Stromal cell of bone marrow (primary cell): ENCODE measurements around the gene ADCY1.

Experiments used
- DNase-seq: peaks from one replicate; pipeline ENCODE4 v3.0.0-alpha.2; 2012; ENCODE audit warnings: low read depth

ADCY1 gene

GRCh38 chr7:45695249-45695995 is 121.3 kb downstream of the ADCY1 start:
- no peak for DNase-seq

GRCh38 chr7:45696476-45696875 is 122.3 kb downstream of the ADCY1 start:
- no peak for DNase-seq

GRCh38 chr7:45697576-45698136 is 123.5 kb downstream of the ADCY1 start:
- DNase-seq, result peak; percentile 9

DNA sequence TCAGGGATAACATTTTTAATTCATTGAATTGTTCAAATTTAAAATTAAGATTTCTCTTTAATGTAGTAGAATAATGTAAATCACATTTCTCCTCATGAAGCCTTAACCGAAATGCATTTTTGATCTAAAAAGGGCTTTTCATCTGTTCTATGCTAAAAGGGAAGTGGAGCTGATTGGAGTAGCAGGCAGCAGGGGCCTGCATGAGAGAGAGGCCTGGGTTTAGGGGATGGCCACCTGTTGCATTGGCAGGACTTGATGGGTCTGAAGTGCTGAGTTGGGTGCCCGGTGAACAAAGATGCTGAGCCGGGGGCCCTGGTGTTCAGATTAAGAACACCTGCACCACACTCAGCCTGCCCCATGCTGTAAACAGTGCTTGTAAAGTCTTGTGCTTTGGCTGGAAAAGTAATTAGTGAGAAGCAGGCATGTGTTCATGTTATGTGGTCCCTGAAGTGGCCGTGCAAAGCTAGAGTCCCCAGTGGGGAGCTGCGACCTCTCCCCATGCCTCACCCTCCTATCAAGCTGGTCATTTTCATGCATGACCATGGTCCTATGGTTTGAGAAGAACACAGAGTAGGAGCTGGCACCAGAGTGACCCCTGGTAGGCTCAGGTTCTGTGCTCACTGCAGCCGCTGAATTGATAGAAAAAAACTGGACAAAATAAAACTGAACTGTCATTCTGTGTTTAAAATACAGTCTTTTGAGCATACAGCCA is 124.3 kb downstream of the ADCY1 start:
- no peak for DNase-seq

DNA sequence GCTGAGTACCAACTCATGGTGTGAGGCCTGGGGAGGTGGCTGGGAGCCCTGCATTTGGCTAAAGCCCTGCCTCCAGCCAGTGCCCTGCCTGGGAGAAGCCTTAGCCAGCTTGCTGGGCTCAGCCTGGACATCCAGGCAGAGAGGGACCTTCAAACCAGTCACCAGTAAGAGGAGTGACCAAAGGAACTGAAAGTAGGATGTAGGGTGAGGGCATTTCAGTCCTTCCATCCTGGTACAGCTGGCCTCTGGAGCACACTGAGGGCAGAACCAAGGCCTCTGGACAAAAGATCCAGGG is 124.8 kb downstream of the ADCY1 start:
- no peak for DNase-seq

DNA sequence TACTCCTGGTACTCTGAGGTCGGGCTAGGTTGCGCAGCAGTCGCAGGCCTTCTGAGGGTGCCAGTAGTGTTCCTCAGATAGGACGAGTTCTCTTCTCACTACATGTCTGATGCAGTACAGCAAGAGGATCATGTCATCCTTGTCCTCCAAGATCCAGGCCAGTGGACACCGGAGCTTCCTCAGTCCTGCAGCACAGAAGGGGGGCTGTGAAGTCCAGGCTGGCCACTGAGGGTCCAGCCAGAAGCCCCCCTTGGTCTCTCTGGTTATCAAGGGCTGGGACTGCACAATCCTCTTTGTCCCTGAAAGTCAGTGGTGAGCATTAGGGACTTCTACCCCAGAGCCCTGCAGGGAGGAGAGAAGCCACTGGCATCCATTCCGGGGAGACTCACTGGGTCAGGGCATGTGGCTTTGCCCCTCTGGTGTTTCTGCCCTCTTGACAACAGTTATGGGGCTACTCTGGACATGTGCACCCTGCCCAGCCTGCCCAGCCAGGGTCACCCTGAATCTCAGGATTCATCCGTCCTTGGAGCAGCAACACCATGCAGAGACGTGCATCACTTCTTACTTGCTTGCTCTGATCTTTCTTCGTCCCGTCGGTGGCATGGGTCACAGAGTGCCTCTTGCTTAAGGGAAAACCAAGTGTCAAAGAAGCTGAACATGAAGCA is 125.7 kb downstream of the ADCY1 start:
- DNase-seq, result no peak

DNA sequence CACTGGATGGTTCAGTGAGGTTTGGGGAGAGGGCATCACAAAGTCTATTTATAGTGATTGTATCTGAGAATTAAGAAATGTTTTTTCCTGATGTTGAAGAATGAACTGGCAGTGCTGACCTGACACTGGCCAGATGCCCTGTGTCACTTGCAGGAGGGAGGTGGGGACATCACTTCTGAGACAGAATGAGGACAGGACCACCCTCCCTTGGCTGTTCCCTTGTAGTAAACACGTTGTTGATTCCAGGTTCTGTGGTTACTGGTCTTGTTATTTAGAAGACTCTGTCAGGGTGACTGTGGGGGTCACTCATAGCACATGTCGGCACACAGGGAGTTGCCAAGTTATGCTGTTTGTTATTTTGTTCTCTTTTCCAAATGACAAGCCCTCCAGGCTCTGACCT is 126.4 kb downstream of the ADCY1 start:
- no peak for DNase-seq

GRCh38 chr7:45701701-45702510 is 127.7 kb downstream of the ADCY1 start:
- no peak for DNase-seq

DNA sequence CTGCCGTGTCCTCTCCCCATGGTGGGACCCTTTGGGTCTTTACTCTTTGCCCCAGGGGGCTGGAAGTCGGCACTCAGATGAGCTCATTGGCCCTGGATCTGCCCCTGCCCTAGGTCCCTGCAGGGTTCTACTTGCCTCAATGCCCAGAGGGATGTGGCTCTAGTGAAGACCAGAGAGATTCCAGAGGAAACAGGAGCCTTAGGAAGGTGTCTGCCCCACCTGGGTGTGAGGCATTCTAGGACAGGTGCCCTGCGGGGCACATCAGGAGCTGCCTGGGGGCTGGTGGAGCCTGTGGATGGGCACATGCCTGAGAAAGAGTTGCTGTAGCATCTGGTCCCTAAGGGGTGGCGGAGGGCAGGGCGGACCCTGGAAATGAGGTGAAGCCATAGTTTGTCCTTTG is 128.6 kb downstream of the ADCY1 start:
- DNase-seq, result no peak

- DNase-seq, result no peak
These were observed 129.2 kb downstream of the ADCY1 start for GRCh38 chr7:45703373-45703821.

DNA sequence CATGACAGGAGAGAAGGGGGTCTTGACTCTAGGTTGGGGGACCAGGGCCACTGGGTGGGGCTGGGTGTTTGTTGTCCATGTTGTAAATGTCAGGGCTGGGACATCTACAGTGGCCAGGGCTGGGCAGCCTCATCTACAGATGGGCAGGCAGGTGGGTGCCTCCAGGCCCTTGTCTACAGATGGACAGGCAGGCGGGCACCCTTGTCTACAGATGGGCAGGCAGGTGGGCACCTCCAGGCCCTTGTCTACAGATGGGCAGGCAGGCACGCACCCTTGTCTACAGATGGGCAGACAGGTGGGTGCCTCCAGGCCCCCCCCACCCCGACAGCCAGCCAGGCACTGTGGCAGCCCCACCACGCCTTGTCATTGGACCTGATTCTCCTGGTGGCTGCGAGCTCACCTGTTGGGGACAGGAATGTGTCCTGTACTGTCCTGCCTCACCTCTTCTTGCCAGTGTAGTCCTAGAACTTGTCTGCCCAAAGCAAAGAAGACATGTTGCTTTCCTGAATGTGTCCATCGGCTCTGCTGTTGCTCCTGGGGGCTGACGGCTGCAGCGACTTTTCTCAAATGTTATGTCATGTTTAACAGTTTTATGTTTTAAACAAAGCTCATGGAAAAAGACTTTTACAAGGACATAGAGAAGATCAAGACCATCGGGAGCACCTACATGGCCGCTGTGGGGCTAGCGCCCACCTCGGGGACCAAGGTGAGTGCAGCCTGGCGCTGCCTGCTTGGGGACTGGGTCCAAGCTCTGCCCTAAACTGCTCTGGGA is 129.9 kb downstream of the ADCY1 start:
- DNase-seq, result no peak

DNA sequence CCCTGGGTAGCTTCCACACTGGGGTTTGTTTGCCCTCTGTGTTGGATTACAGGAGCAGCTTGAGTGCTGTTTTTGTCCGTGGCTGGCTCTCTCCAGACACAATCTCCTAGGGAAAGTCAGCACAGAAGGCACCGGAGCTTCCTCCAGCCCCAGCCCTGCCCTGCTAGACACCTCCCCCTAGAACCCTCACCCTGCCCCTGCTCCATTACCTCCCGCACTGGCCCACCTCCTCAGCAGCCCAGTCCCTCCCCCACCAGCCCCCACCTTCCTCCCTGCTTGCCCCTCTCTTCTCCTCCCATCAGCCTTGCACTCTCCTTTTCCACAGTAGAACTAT is 130.5 kb downstream of the ADCY1 start:
- no peak for DNase-seq

DNA sequence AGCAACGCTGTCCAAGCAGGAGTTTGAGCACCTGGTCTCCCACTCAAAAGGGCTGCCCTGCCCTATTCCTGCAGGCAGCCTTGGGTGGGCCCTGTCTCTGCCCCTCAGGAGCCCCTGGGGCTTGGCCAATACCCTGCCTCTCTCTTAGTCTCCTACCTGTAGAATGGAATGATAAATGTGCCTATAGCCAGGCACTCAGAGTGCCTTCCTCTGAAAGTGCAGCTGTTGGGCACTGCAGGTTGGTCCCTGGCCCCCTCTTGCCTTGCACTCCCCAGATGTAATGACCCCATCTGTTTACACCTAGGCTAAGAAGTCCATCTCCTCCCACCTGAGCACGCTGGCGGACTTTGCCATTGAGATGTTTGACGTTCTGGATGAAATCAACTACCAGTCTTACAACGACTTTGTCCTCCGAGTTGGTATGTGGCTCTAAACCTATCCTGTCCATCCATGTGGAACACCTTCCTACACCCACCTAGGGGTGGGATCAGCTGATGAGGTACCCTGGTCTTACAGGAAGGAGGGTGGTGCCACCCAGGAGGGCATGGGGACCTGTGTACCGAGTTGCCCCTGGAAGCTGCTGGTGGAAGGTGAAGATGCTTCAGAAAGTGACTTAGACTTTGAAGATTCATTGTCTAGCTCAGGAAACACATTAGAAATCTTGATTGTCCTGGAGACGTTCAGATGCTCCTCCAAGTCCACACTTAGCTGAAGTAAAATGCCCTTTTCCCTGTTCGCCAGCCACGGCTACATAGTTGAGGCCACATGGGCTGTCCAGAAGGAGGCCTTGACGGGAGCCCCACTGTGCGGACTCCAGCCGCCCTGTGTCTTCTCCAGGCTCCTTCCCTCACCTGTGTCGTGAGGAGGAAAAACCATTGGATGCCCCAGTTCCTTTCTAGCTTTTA is 134.1 kb downstream of the ADCY1 start:
- no peak for DNase-seq

- DNase-seq, result no peak
These were observed 135.2 kb downstream of the ADCY1 start for GRCh38 chr7:45709168-45710042.

DNA sequence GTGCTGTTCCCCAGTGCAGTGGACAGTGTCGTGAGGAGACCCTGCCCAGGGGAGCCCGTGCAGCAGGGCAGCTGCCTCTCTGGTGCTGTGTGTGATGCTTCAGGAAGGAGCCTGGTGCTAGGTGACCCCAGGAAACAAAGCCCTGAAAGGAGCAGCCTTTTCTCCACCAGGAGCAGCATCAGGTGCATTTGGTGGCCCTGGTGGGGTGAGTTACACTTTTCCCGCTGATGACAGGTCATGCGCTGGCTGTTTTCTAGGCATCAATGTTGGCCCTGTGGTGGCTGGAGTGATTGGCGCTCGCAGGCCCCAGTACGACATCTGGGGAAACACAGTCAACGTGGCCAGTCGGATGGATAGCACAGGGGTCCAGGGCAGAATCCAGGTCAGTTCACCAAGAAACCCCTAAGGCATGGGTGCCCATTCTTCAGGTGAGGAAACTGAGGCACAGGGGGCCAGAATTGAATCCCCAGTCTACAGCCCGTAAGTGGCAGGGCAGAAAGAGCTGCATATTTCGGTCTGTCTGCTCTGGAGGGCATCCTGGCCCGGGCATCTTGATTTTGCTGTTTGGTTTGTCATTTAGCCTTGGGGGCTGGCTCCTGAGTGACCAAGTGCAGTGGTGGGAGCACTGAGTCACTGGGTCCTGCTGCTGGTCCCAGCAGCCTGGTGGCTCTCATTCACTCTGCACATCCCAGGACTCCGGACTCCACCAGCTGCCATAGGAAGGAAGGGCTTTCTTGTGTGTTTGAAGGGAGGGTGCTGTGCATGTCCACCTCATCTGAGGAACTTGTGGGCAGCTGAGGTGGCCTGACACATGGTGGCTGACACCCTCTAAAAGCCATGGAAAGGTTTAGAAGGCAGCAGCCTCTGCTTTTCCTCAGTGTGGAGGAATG is 136.3 kb downstream of the ADCY1 start:
- DNase-seq, result no peak

GRCh38 chr7:45711161-45711490 is 137.0 kb downstream of the ADCY1 start:
- no peak for DNase-seq

DNA sequence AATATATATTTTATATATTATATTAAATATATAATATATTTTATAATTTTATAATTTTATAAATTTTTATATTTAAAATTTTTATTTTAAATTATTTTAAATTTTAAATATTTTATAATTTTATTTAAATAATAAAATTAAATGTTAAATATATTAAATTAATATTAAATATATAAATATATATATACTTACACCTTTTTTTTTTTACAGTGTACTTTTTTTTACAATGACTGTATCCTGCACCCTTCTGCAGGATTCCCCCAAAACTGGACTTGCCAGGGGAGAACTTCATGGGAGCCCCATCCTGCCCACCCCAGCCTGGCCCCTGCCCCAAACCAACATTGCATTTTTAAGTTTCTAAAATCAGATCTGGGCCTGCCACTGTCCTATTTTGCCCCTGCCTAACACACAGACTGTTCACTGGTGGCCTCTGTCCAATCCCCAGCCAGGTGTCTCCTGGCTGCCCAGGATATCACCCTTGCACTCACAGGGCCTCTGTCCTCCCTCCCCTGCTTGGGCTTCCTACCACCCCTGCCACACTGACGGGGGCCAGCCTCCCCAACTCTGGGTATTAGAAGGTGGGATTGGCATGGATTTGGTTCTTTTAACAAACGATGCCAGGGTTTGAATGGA is 138.0 kb downstream of the ADCY1 start:
- DNase-seq, result no peak
